ENCODE measurements around the gene SIX4. TPM values are rescaled to one million over a fixed set of nuclear protein-coding genes. Genes with fewer than 3 reads are reported as not detected.
A peak's percentile ranks its signal among the peaks of the same experiment; 100 is the strongest.

Gene SIX4
- total RNA-seq (2014; rRNA removed; shearing (Covaris generic)) (3.1 and 5.9 TPM in 2 replicates), total RNA-seq (2022) (2.4 TPM in 2 replicates), Bru-seq, nascent RNA (percentile 41 among the genes with signal in this experiment), BruChase-seq, experiment 1, labeled RNA remaining after a 6-hour chase (percentile 35 among the genes with signal in this experiment), BruChase-seq, experiment 2, labeled RNA remaining after a 2-hour chase (percentile 52 among the genes with signal in this experiment)
- long read RNA-seq: 0 reads

- Histone ChIP-seq H3K4me2 (ENCODE audit: low read length) (peak within 1 kb of the TSS; percentile 79), H3K4me1 (ENCODE audit: insufficient read depth, low read length, poor library complexity, severe bottlenecking) (peaks cover 15% of the 10 kb centered on the region), H3K79me2 (ENCODE audit: insufficient read depth, low read depth, low read length) (no peaks in the 10 kb centered on the region), H3K27ac (ENCODE audit: low read depth, low read length, poor library complexity, severe bottlenecking) (no peak within 1 kb of the TSS), H3K9me3 (ENCODE audit: low read length) (no peaks in the 10 kb centered on the region), H3K36me3 (ENCODE audit: insufficient read depth, low read length) (no peaks in the 10 kb centered on the region), H2AFZ (ENCODE audit: low read length) (peak within 1 kb of the TSS; percentile 86), H3K9me2 (ENCODE audit: insufficient read depth, low read length) (no peaks in the 10 kb centered on the region), H3K4me3 (ENCODE audit: low read depth, low read length, poor library complexity, severe bottlenecking) (peak within 1 kb of the TSS; percentile 83), H4K20me1 (ENCODE audit: insufficient read depth, low read length) (no peaks in the 10 kb centered on the region)
- ChIA-PET CTCF (ENCODE audit: unreplicated experiment) (interaction anchor here (0.6 to 0.9 kb wide), 2 partner anchors 65 to 519 kb away, joined by 4 read pairs; no protein-coding TSS in a partner anchor), POLR2A (interaction anchor here (0.6 to 1.7 kb wide), 3 partner anchors 10 to 19 kb away, joined by 3 to 4 read pairs (median 4); partner anchors contain the start of gene MNAT1)
- DNase-seq (ENCODE audit: low spot score): peak; percentile 74
- intact Hi-C loops (cut with micrococcal nuclease; ENCODE audit: unreplicated experiment): no loop called here
- BruUV-seq (replicated peaks): no TSS peak
- TF ChIP-seq CTCF (conservative IDR thresholded peaks at IDR 0.05; ENCODE audit: low read length) (no peak), EZH2phosphoT487 (IDR thresholded peaks at IDR 0.05; ENCODE audit: borderline replicate concordance, low read depth, low read length) (no peak)
Observed at GRCh38 chr14:60723907-60724618, at the start of gene SIX4. Gene SIX4, minus strand, starts transcription at chr14:60724351. Its CDS starts 277 bp downstream, at chr14:60724074.

GRCh38 chr14:60773558-60773957, 49.4 kb upstream of the SIX4 start:
- H3K4me3 ChIP-seq (ENCODE audit: low read depth, low read length, poor library complexity, severe bottlenecking): no peak overlapping the region
- H4K20me1 ChIP-seq (ENCODE audit: insufficient read depth, low read length): no peaks in the 10 kb centered on the region; the same call in 1 of the 2 replicates
- H3K4me1 ChIP-seq (ENCODE audit: insufficient read depth, low read length, poor library complexity, severe bottlenecking): peaks cover 4% of the 10 kb centered on the region
- no peak overlapping the region for H3K27ac ChIP-seq (ENCODE audit: low read depth, low read length, poor library complexity, severe bottlenecking)
- no peak for DNase-seq (ENCODE audit: low spot score)
- H3K4me2 ChIP-seq (ENCODE audit: low read length): no peak overlapping the region
- CTCF ChIA-PET (ENCODE audit: unreplicated experiment): no interaction called here
- BruUV-seq (replicated peaks): no TSS peak
- POLR2A ChIA-PET: interaction anchor here (1.0 kb wide), 1 partner anchor 11 kb away, joined by 5 read pairs; no protein-coding TSS in a partner anchor
- no peaks in the 10 kb centered on the region for H3K9me2 ChIP-seq (ENCODE audit: insufficient read depth, low read length)
- H3K79me2 ChIP-seq (ENCODE audit: insufficient read depth, low read depth, low read length): peaks cover 32% of the 10 kb centered on the region; the same call in 1 of the 2 replicates
- TF ChIP-seq EZH2phosphoT487 (IDR thresholded peaks at IDR 0.05; ENCODE audit: borderline replicate concordance, low read depth, low read length): no peak
- TF ChIP-seq CTCF (conservative IDR thresholded peaks at IDR 0.05; ENCODE audit: low read length): no peak
- H3K9me3 ChIP-seq (ENCODE audit: low read length): no peaks in the 10 kb centered on the region
- H3K36me3 ChIP-seq (ENCODE audit: insufficient read depth, low read length): no peaks in the 10 kb centered on the region
- no peak overlapping the region for H2AFZ ChIP-seq (ENCODE audit: low read length)
- intact Hi-C loops (cut with micrococcal nuclease; ENCODE audit: unreplicated experiment): no loop called here
